HepG2 (cell line): ENCODE results near the gene PLXND1. TPM values are rescaled to one million over a fixed set of nuclear protein-coding genes. Genes with fewer than 3 reads are reported as not detected.

ENCODE experiments used
- AHR ChIP-seq: IDR thresholded peaks from 2 replicates; pipeline ENCODE4 v1.6.1; 2018; ENCODE audit warnings: missing genetic modification reagents, missing compliant biosample characterization
- ATF7-NPFF ChIP-seq: sonication (generic); formaldehyde crosslinking; IDR thresholded peaks from 2 replicates; pipeline ENCODE4 v1.8.1; 2023; ENCODE audit warnings: mild to moderate bottlenecking, low read depth, missing genetic modification reagents, moderate library complexity
- CHCHD3 ChIP-seq: sonication (generic); formaldehyde crosslinking; IDR thresholded peaks from 2 replicates; pipeline ENCODE4 v1.8.0; 2022; ENCODE audit warnings: mild to moderate bottlenecking, missing genetic modification reagents, moderate library complexity
- DPF2 ChIP-seq: sonication (generic); formaldehyde crosslinking; IDR thresholded peaks from 2 replicates; pipeline ENCODE4 v1.4.0; 2020; ENCODE audit warnings: mild to moderate bottlenecking, low read depth, missing genetic modification reagents, borderline replicate concordance
- DZIP1 ChIP-seq: sonication (generic); formaldehyde crosslinking; IDR thresholded peaks from 2 replicates; pipeline ENCODE4 v1.5.0; 2020; ENCODE audit warnings: mild to moderate bottlenecking, missing genetic modification reagents
- EED ChIP-seq: sonication (generic); formaldehyde crosslinking; IDR thresholded peaks from 2 replicates; pipeline ENCODE4 v1.5.0; 2020; ENCODE audit warnings: mild to moderate bottlenecking, missing genetic modification reagents
- FOSL2 ChIP-seq: sonication (generic); formaldehyde crosslinking; IDR thresholded peaks from 2 replicates; pipeline ENCODE4 v1.4.0; 2020; ENCODE audit warnings: missing genetic modification reagents
- FOXK2 ChIP-seq: fragments of 450-650 bp; IDR thresholded peaks from 2 replicates; pipeline ENCODE4 v1.6.1; 2016
- GABPA ChIP-seq, 2 experiments: IDR thresholded peaks; 2 replicates each; pipeline ENCODE4 v1.6.1; 2011 to 2016; ENCODE audit warnings: low read depth in 2 of 2, low read length in 1 of 2, missing biosample characterization in 1 of 2, missing genetic modification characterization in 1 of 2
- GTF2F1 ChIP-seq: fragments of 150-350 bp; IDR thresholded peaks from 2 replicates; pipeline ENCODE4 v1.6.1; 2014; ENCODE audit warnings: low read length
- HDAC6 ChIP-seq: fragments of 200-600 bp; sonication (generic); IDR thresholded peaks from 2 replicates; pipeline ENCODE4 v1.7.0; 2017; ENCODE audit warnings: mild to moderate bottlenecking, antibody characterized with exemption, low read length, low read depth
- KDM5A ChIP-seq: fragments of 200-600 bp; sonication (generic); IDR thresholded peaks from 2 replicates; pipeline ENCODE4 v1.7.0; 2018; ENCODE audit warnings: antibody characterized with exemption, mild to moderate bottlenecking, low read length, borderline replicate concordance
- MAFG ChIP-seq: sonication (generic); formaldehyde crosslinking; IDR thresholded peaks from 2 replicates; pipeline ENCODE4 v1.5.1; 2020; ENCODE audit warnings: mild to moderate bottlenecking, missing genetic modification reagents
- MED1 ChIP-seq: sonication (generic); formaldehyde crosslinking; IDR thresholded peaks from 2 replicates; pipeline ENCODE4 v1.4.0; 2020; ENCODE audit warnings: missing genetic modification reagents
- NFKB2 ChIP-seq: sonication (generic); formaldehyde crosslinking; IDR thresholded peaks from 2 replicates; pipeline ENCODE4 v1.4.0; 2020; ENCODE audit warnings: missing genetic modification reagents, borderline replicate concordance
- PHF20 ChIP-seq: sonication (generic); formaldehyde crosslinking; IDR thresholded peaks from 2 replicates; pipeline ENCODE4 v1.5.0; 2020; ENCODE audit warnings: mild to moderate bottlenecking, missing genetic modification reagents
- RBFOX2 ChIP-seq: fragments of 200-400 bp; formaldehyde crosslinking; IDR thresholded peaks from 2 replicates; pipeline ENCODE4 v1.6.1; 2017; ENCODE audit warnings: low read depth, mild to moderate bottlenecking, low read length
- RFX3 ChIP-seq: IDR thresholded peaks from 2 replicates; pipeline ENCODE4 v1.6.1; 2016; ENCODE audit warnings: missing biosample characterization, missing genetic modification reagents
- RXRA ChIP-seq: sonication (generic); formaldehyde crosslinking; IDR thresholded peaks from 2 replicates; pipeline ENCODE4 v1.5.1; 2020; ENCODE audit warnings: missing genetic modification reagents
- TEAD2 ChIP-seq: sonication (generic); formaldehyde crosslinking; IDR thresholded peaks from 2 replicates; pipeline ENCODE4 v1.9.0; 2021; ENCODE audit warnings: missing genetic modification reagents
- ZBTB42 ChIP-seq: sonication (generic); formaldehyde crosslinking; IDR thresholded peaks from 2 replicates; pipeline ENCODE4 v1.5.0; 2020; ENCODE audit warnings: mild to moderate bottlenecking, missing genetic modification reagents
- ZC3H4 ChIP-seq: sonication (generic); formaldehyde crosslinking; IDR thresholded peaks from 2 replicates; pipeline ENCODE4 v1.4.0; 2020; ENCODE audit warnings: missing genetic modification reagents, borderline replicate concordance
- ZFY ChIP-seq: sonication (generic); formaldehyde crosslinking; IDR thresholded peaks from 2 replicates; pipeline ENCODE4 v1.4.0; 2020; ENCODE audit warnings: missing genetic modification reagents
- ZNF20 ChIP-seq: sonication (generic); formaldehyde crosslinking; IDR thresholded peaks from 2 replicates; pipeline ENCODE4 v1.4.0; 2020; ENCODE audit warnings: mild to moderate bottlenecking, moderate library complexity, missing genetic modification reagents
- ZNF253 ChIP-seq: sonication (generic); formaldehyde crosslinking; IDR thresholded peaks from 2 replicates; pipeline ENCODE4 v1.8.0; 2022; ENCODE audit warnings: mild to moderate bottlenecking, missing genetic modification reagents, borderline replicate concordance
- ZNF333 ChIP-seq: sonication (generic); formaldehyde crosslinking; IDR thresholded peaks from 2 replicates; pipeline ENCODE4 v1.4.0; 2020; ENCODE audit warnings: mild to moderate bottlenecking, missing genetic modification reagents, borderline replicate concordance
- ZNF44 ChIP-seq: sonication (generic); formaldehyde crosslinking; IDR thresholded peaks from 2 replicates; pipeline ENCODE4 v1.5.1; 2020; ENCODE audit warnings: mild to moderate bottlenecking, missing genetic modification reagents
- ZNF644 ChIP-seq: IDR thresholded peaks from 2 replicates; pipeline ENCODE4 v1.6.1; 2016; ENCODE audit warnings: low read depth
- ZNF777 ChIP-seq: sonication (generic); formaldehyde crosslinking; IDR thresholded peaks from 2 replicates; pipeline ENCODE4 v1.4.0; 2020; ENCODE audit warnings: missing genetic modification reagents
- ZNF784 ChIP-seq: sonication (generic); formaldehyde crosslinking; IDR thresholded peaks from 2 replicates; pipeline ENCODE4 v1.5.1; 2020; ENCODE audit warnings: missing genetic modification reagents, mild to moderate bottlenecking, borderline replicate concordance
- polyA plus RNA-seq, 8 experiments: library from polyadenylated mRNA; depleted of rRNA in 3 of 8; stranded (reverse) in 7 of 8; unstranded in 1 of 8; fragments of >200 nt; fragmentation: Illumina TruSeq in 4 of 8; extraction: Trizol in 4 of 8; gene quantifications; 2 replicates each; pipeline versions ENCODE4 v1.2.1 to v1.2.3, GENCODE V29; 2011 to 2016; ENCODE audit warnings: low read depth in 4 of 8, missing spikeins in 1 of 8, mixed read lengths in 1 of 8; ENCODE audit not compliant: insufficient read depth in 1 of 8
- total RNA-seq, 5 experiments: library from RNA; depleted of rRNA; stranded (reverse); fragments of >200 nt; fragmentation: Illumina TruSeq; extraction: Trizol; gene quantifications; 2 replicates each; pipeline ENCODE4 v1.2.3, GENCODE V29; 2016; ENCODE audit warnings: low read depth in 1 of 5

Gene PLXND1
- total and polyA plus RNA-seq, 2 of the 13 experiments (the other 11 are each of a cell fraction or from before 2014, with no cell fraction given), result 15.9 to 42.0 TPM

GRCh38 chr3:129593595-129594339 is 12.7 kb downstream of the PLXND1 start (continued):
- no peak for TF ChIP-seq KDM5A
- peak; percentile 55; the same call in 1 of the 2 replicates for TF ChIP-seq ZNF644 (CRISPR knock-in tag)
- TF ChIP-seq ZNF253 (CRISPR knock-in tag), result no peak
- TF ChIP-seq HDAC6, result no peak
- 0 out of 2 replicates have a peak, but pooled peaks have one; percentile 15 for TF ChIP-seq FOXK2
- no peak for TF ChIP-seq EED (CRISPR knock-in tag)
- TF ChIP-seq GTF2F1, result no peak
- no peak for TF ChIP-seq MAFG (CRISPR knock-in tag)
- TF ChIP-seq ZFY, result peak; percentile 73
- no peak for TF ChIP-seq ZBTB42 (CRISPR knock-in tag)
- TF ChIP-seq RFX3 (CRISPR knock-in tag), result no peak
- no peak for TF ChIP-seq GABPA (IDR thresholded peaks at IDR 0.05; ENCODE audit: low read depth, low read length)
- peak; percentile 67 for TF ChIP-seq GABPA (CRISPR knock-in tag; IDR thresholded peaks at IDR 0.05; ENCODE audit: low read depth)
- peak; percentile 61; the same call in 1 of the 2 replicates for TF ChIP-seq FOSL2 (CRISPR knock-in tag)
- 0 out of 2 replicates have a peak, but pooled peaks have one; percentile 8 for TF ChIP-seq RBFOX2
- TF ChIP-seq ZNF777 (CRISPR knock-in tag), result 0 out of 2 replicates have a peak, but pooled peaks have one; percentile 47
- no peak for TF ChIP-seq CHCHD3 (CRISPR knock-in tag)
- no peak for TF ChIP-seq ZNF333
- TF ChIP-seq AHR, result no peak
- no peak for TF ChIP-seq ZNF784 (CRISPR knock-in tag)
- no peak; the same call in 1 of the 2 replicates for TF ChIP-seq ZNF44 (CRISPR knock-in tag)
- TF ChIP-seq DZIP1 (CRISPR knock-in tag), result peak; percentile 57; the same call in 1 of the 2 replicates
- peak; percentile 61; the same call in 1 of the 2 replicates for TF ChIP-seq DPF2 (CRISPR knock-in tag)
- 0 out of 2 replicates have a peak, but pooled peaks have one; percentile 26 for TF ChIP-seq PHF20
- peak; percentile 66 for TF ChIP-seq RXRA (CRISPR knock-in tag)
- TF ChIP-seq ZC3H4 (CRISPR knock-in tag), result no peak
- TF ChIP-seq NFKB2, result 0 out of 2 replicates have a peak, but pooled peaks have one; percentile 58
- TF ChIP-seq ZNF20 (CRISPR knock-in tag), result no peak
- no peak for TF ChIP-seq TEAD2 (CRISPR knock-in tag)
- peak; percentile 93 for TF ChIP-seq MED1
- TF ChIP-seq ATF7-NPFF, result no peak
